H1 (cell line): Measurements from ENCODE around the gene EML1. TPM values are rescaled to one million over a fixed set of nuclear protein-coding genes. Genes with fewer than 3 reads are reported as not detected.

Source experiments
- RAD21 ChIP-seq, 2 experiments: IDR thresholded peaks in 1 of 2; conservative IDR thresholded peaks in 1 of 2; 2 replicates each; pipeline ENCODE4 v1.6.1; 2011; ENCODE audit warnings: low read depth in 2 of 2, low read length in 2 of 2, improper control_type of control experiment in 1 of 2, inconsistent platforms in 1 of 2, mild to moderate bottlenecking in 1 of 2, moderate library complexity in 1 of 2
- SUZ12 ChIP-seq: fragments of 200-600 bp; sonication (generic); IDR thresholded peaks from 2 replicates; pipeline ENCODE4 v1.6.1; 2012; ENCODE audit warnings: mild to moderate bottlenecking, inconsistent platforms, low read length, moderate library complexity, mixed read lengths
- polyA plus RNA-seq, 7 experiments: library from polyadenylated mRNA; depleted of rRNA in 3 of 7; stranded (reverse) in 5 of 7; unstranded in 2 of 7; fragments of >200 nt in 5 of 7; fragments of 200-250 nt in 2 of 7; gene quantifications; 1 replicate in 5 of 7; 2 replicates in 1 of 7; 4 replicates in 1 of 7; pipeline versions ENCODE4 v1.2.1 to v1.2.3, GENCODE V29; 2011 to 2013; ENCODE audit warnings: missing spikeins in 2 of 7, mixed read lengths in 2 of 7
- total RNA-seq: library from RNA; stranded (reverse); fragmentation: NEBNext Ultra II Directional; extraction: Animal tissue kit (Norgen Biotek cat#: 25700); gene quantifications from 2 replicates; pipeline ENCODE4 v1.2.1, GENCODE V29; 2021

EML1 gene
- total and polyA plus RNA-seq, 2 of the 8 experiments (the other 6 are each of a cell fraction or from before 2014, with no cell fraction given) = 11.1 to 24.7 TPM

- TF ChIP-seq SUZ12 = no peak
- TF ChIP-seq RAD21 (IDR thresholded peaks at IDR 0.05 in 1 of 2, conservative IDR thresholded peaks at IDR 0.05 in 1 of 2; ENCODE audit: low read depth in 2 of 2, low read length in 2 of 2) = no peak
Observed at GRCh38 chr14:99925471-99925870, 132.3 kb downstream of the EML1 start (continued).
